K562 (cell line): Measurements from ENCODE around the gene SLC48A1. TPM values are rescaled to one million over a fixed set of nuclear protein-coding genes. Genes with fewer than 3 reads are reported as not detected.
A peak's percentile ranks its signal among the peaks of the same experiment; 100 is the strongest.

Experiments
- ATF2 ChIP-seq: sonication (generic); formaldehyde crosslinking; IDR thresholded peaks from 2 replicates; pipeline ENCODE4 v1.8.1; 2022; ENCODE audit warnings: missing genetic modification reagents
- CBFB ChIP-seq: sonication (generic); formaldehyde crosslinking; IDR thresholded peaks from 2 replicates; pipeline ENCODE4 v1.4.0; 2020; ENCODE audit warnings: mild to moderate bottlenecking, missing genetic modification reagents
- CBX8 ChIP-seq: fragments of 200-600 bp; sonication (generic); IDR thresholded peaks from 2 replicates; pipeline ENCODE4 v1.6.1; 2012; ENCODE audit warnings: borderline replicate concordance, mixed run types, low read depth, mild to moderate bottlenecking, moderate library complexity, mixed read lengths, low read length, control low read depth, inconsistent platforms; ENCODE audit not compliant: poor library complexity, severe bottlenecking; ENCODE audit errors: extremely low read depth
- CTCF ChIP-seq, 3 experiments: IDR thresholded peaks in 2 of 3; conservative IDR thresholded peaks in 1 of 3; 2 replicates each; pipeline ENCODE4 v1.5.1; 2011 to 2012; ENCODE audit warnings: low read length in 3 of 3, mild to moderate bottlenecking in 3 of 3, control low read depth in 2 of 3, improper control_type of control experiment in 1 of 3, inconsistent platforms in 1 of 3, low read depth in 1 of 3, mixed read lengths in 1 of 3, moderate library complexity in 1 of 3; ENCODE audit not compliant: insufficient read depth in 2 of 3
- DPF2 ChIP-seq: fragments of 450-650 bp; IDR thresholded peaks from 2 replicates; pipeline ENCODE4 v1.6.1; 2016
- EWSR1 ChIP-seq: fragments of 450-650 bp; IDR thresholded peaks from 2 replicates; pipeline ENCODE4 v1.6.1; 2018; ENCODE audit warnings: borderline replicate concordance, mild to moderate bottlenecking, low read depth, moderate library complexity; ENCODE audit not compliant: partially characterized antibody
- FOXP4 ChIP-seq: sonication (generic); formaldehyde crosslinking; IDR thresholded peaks from 2 replicates; pipeline ENCODE4 v1.8.0; 2022; ENCODE audit warnings: mild to moderate bottlenecking, missing genetic modification reagents, borderline replicate concordance
- GATAD2B ChIP-seq: fragments of 450-650 bp; IDR thresholded peaks from 2 replicates; pipeline ENCODE4 v1.6.1; 2017; ENCODE audit warnings: mild to moderate bottlenecking, borderline replicate concordance
- HCFC1 ChIP-seq: IDR thresholded peaks from 2 replicates; pipeline ENCODE4 v1.6.1; 2012; ENCODE audit warnings: low read depth, low read length, improper control_type of control experiment
- HDAC2 ChIP-seq: fragments of 450-650 bp; IDR thresholded peaks from 2 replicates; pipeline ENCODE4 v1.6.1; 2016; ENCODE audit warnings: mild to moderate bottlenecking
- MCM2 ChIP-seq: fragments of 450-650 bp; IDR thresholded peaks from 2 replicates; pipeline ENCODE4 v1.6.1; 2017; ENCODE audit warnings: low read depth, mild to moderate bottlenecking
- NFXL1 ChIP-seq: fragments of 450-650 bp; formaldehyde crosslinking; IDR thresholded peaks from 2 replicates; pipeline ENCODE4 v1.4.0; 2021; ENCODE audit warnings: mild to moderate bottlenecking
- PCBP1 ChIP-seq: fragments of 200-400 bp; formaldehyde crosslinking; IDR thresholded peaks from 2 replicates; pipeline ENCODE4 v1.6.1; 2018; ENCODE audit warnings: mild to moderate bottlenecking, low read depth, low read length; ENCODE audit not compliant: poor library complexity, severe bottlenecking
- POLR2A ChIP-seq: fragments of 450-650 bp; conservative IDR thresholded peaks from 2 replicates; pipeline ENCODE4 v1.6.1; 2016
- POLR3A ChIP-seq: IDR thresholded peaks from 2 replicates; pipeline ENCODE4 v1.6.1; 2011; ENCODE audit warnings: borderline replicate concordance, mild to moderate bottlenecking, moderate library complexity; ENCODE audit not compliant: insufficient read length, insufficient read depth; ENCODE audit errors: extremely low read depth
- POLR3G ChIP-seq: IDR thresholded peaks from 2 replicates; pipeline ENCODE4 v1.6.1; 2011; ENCODE audit not compliant: insufficient read length, insufficient replicate concordance; ENCODE audit errors: extremely low read depth
- RBFOX2 ChIP-seq: fragments of 200-400 bp; formaldehyde crosslinking; IDR thresholded peaks from 2 replicates; pipeline ENCODE4 v1.6.1; 2017; ENCODE audit warnings: low read depth, mild to moderate bottlenecking, low read length, moderate library complexity
- RBM17 ChIP-seq: fragments of 200-400 bp; formaldehyde crosslinking; IDR thresholded peaks from 2 replicates; pipeline ENCODE4 v1.6.1; 2017; ENCODE audit warnings: low read depth, mild to moderate bottlenecking, low read length, borderline replicate concordance
- SNRNP70 ChIP-seq: fragments of 200-400 bp; formaldehyde crosslinking; optimal IDR thresholded peaks from 2 replicates; pipeline ENCODE3; 2017; ENCODE audit warnings: low read depth, low read length
- TARDBP ChIP-seq: fragments of 450-650 bp; IDR thresholded peaks from 2 replicates; pipeline ENCODE4 v1.6.1; 2016
- ZC3H4 ChIP-seq: sonication (generic); formaldehyde crosslinking; IDR thresholded peaks from 2 replicates; pipeline ENCODE4 v1.9.0; 2021; ENCODE audit warnings: missing genetic modification reagents, borderline replicate concordance
- ZNF121 ChIP-seq: sonication (generic); formaldehyde crosslinking; conservative IDR thresholded peaks from 2 replicates; pipeline ENCODE4 v1.8.0; 2022; ENCODE audit warnings: missing genetic modification reagents
- ZNF140 ChIP-seq: fragments of 250-450 bp; sonication (Bioruptor Pico); IDR thresholded peaks from 2 replicates; pipeline ENCODE4 v1.8.0; 2021; ENCODE audit warnings: moderate library complexity, mild to moderate bottlenecking, inconsistent platforms
- ZNF785 ChIP-seq: fragments of 250-450 bp; sonication (Bioruptor Pico); IDR thresholded peaks from 2 replicates; pipeline ENCODE4 v1.4.0; 2020; ENCODE audit warnings: mild to moderate bottlenecking
- ZSCAN29 ChIP-seq: fragments of 450-650 bp; IDR thresholded peaks from 2 replicates; pipeline ENCODE4 v1.6.1; 2017
- polyA plus RNA-seq, 8 experiments: library from polyadenylated mRNA; depleted of rRNA in 4 of 8; stranded (reverse) in 5 of 8; unstranded in 3 of 8; fragments of >200 nt; fragmentation: Nextera tagmentation in 2 of 8; fragmentation: Illumina TruSeq in 1 of 8; extraction: Ambion mirVana in 2 of 8; extraction: Trizol in 1 of 8; gene quantifications; 2 replicates each; pipeline versions ENCODE4 v1.2.1 to v1.2.3, GENCODE V29; 2011 to 2014; ENCODE audit warnings: inconsistent platforms in 1 of 8, missing spikeins in 1 of 8
- total RNA-seq, 7 experiments: library from RNA; depleted of rRNA in 6 of 7; stranded (reverse); fragments of >200 nt in 6 of 7; fragmentation: Illumina TruSeq in 2 of 7; extraction: Trizol in 2 of 7; gene quantifications; 2 replicates each; pipeline versions ENCODE4 v1.2.1 to v1.2.3, GENCODE V29; 2011 to 2021; ENCODE audit warnings: low replicate concordance in 1 of 7

The SLC48A1 gene
- total and polyA plus RNA-seq, 9 of the 15 experiments (the other 6 are each of a cell fraction or from before 2014, with no cell fraction given): 10.7 to 37.5 (median 18.7) TPM

GRCh38 chr12:47777741-47778558 is 4.9 kb downstream of the SLC48A1 start (continued):
- TF ChIP-seq ZNF140 (CRISPR knock-in tag) (no peak), HDAC2 (peak; percentile 60; the same call in 1 of the 2 replicates), ZSCAN29 (no peak), PCBP1 (no peak), DPF2 (peak; percentile 89), GATAD2B (0 out of 2 replicates have a peak, but pooled peaks have one; percentile 29), POLR3A (no peak), ZC3H4 (CRISPR knock-in tag) (no peak), ZNF785 (CRISPR knock-in tag) (no peak), CTCF (IDR thresholded peaks at IDR 0.05 in 2 of 3, conservative IDR thresholded peaks at IDR 0.05 in 1 of 3; ENCODE audit: insufficient read depth in 2 of 3, low read depth in 1 of 3, low read length in 3 of 3) (no peak), ATF2 (CRISPR knock-in tag) (no peak), SNRNP70 (no peak), CBX8 (no peak), FOXP4 (no peak), CBFB (CRISPR knock-in tag) (no peak), TARDBP (no peak), NFXL1 (no peak), MCM2 (no peak), POLR2A (no peak), POLR3G (no peak), HCFC1 (no peak), RBFOX2 (peak; percentile 34; the same call in 1 of the 2 replicates), EWSR1 (no peak), ZNF121 (no peak), RBM17 (no peak)
